Measurements from ENCODE around the gene FAM20A.

DNA sequence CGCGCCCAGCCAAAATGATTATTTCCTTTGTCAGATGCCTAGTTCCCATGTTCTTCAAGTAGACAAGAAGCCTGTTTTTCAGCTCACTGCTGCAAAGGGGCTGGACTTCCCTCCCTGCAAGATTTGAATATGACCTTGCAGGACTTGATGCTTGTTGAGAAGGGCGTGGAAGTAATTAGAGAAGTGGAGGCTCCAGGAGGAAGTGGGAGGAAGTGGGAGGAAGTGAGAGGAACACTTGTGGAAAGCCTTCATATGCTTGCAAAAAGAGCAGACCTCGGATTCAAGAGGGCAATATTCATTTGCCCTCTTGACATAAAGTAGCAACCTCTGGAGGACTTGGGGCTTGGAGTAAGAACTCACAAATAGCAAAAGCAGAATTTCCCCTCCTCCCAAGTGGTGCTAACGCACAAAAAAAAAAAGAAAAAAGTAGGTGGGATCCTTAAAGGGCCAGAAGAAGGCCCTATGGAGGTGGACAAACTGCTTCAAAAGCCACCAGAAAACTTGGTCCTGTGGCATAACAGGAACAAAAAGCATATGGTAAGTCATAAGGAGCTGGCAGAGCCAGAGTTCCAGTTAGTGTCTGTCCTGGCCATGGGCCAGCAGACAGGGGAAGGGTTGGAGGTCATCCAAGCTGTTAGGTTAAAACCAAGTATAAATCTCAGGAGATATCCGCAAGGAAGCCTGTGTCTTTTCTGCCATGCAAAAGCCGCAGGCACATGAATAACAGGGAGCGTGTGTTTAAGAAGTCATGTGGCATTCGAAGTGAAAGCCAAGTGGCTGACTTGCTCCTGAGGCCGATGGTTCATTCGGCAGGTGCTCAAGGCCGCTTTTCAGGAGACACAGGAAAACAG lies 109.6 kb downstream of the FAM20A start:
- TF ChIP-seq, protein P1, sequence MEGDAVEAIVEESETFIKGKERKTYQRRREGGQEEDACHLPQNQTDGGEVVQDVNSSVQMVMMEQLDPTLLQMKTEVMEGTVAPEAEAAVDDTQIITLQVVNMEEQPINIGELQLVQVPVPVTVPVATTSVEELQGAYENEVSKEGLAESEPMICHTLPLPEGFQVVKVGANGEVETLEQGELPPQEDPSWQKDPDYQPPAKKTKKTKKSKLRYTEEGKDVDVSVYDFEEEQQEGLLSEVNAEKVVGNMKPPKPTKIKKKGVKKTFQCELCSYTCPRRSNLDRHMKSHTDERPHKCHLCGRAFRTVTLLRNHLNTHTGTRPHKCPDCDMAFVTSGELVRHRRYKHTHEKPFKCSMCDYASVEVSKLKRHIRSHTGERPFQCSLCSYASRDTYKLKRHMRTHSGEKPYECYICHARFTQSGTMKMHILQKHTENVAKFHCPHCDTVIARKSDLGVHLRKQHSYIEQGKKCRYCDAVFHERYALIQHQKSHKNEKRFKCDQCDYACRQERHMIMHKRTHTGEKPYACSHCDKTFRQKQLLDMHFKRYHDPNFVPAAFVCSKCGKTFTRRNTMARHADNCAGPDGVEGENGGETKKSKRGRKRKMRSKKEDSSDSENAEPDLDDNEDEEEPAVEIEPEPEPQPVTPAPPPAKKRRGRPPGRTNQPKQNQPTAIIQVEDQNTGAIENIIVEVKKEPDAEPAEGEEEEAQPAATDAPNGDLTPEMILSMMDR (conservative IDR thresholded peaks at IDR 0.05 in 1 of 2, IDR thresholded peaks at IDR 0.05 in 1 of 2; ENCODE audit: extremely low read depth in 1 of 2, insufficient read depth in 1 of 2, low read depth in 1 of 2, low read length in 2 of 2) = no peak
- TF ChIP-seq EZH2 (IDR thresholded peaks at IDR 0.05; ENCODE audit: borderline replicate concordance, low read length) = no peak

All from mammary epithelial cell (primary cell).